Activated CD8-positive, alpha-beta memory T cell treated with anti-CD3 and anti-CD28 coated beads, Interleukin-2, amount 10 ng/mL, durations not matched to agents 7 days and 5 days (primary cell): ENCODE data around the gene HOMER1. TPM values are rescaled to one million over a fixed set of nuclear protein-coding genes. Genes with fewer than 3 reads are reported as not detected.
"Not testable (repeated sequence)": the region's sequence is repeated elsewhere in the genome, so short reads cannot be mapped to it uniquely, and the experiment has no call there.

Source experiments
- ATAC-seq: fragments of 150-1000 bp; cut with Tn5 transposase; one replicate; pipeline ENCODE4 v1.10.0; 2021; ENCODE audit warnings: moderate library complexity
- CTCF ChIA-PET: fragments of 350-600 bp; sonication (Branson Sonifier 250); formaldehyde crosslinking; loops from one replicate; lab custom pipeline; 2021; ENCODE audit warnings: antibody characterized with exemption; lab: Charles Lee
- DNase-seq: peaks from one replicate; pipeline ENCODE4 v3.0.0-alpha.2; 2020
- H3K27ac Mint-ChIP-seq: one replicate; pipeline ENCODE4 v1.8.0; 2021; ENCODE audit warnings: mild to moderate bottlenecking, mixed read lengths
- H3K27me3 Mint-ChIP-seq: one replicate; pipeline ENCODE4 v1.8.0; 2021; ENCODE audit warnings: mixed read lengths
- H3K36me3 Mint-ChIP-seq: one replicate; pipeline ENCODE4 v1.8.0; 2021; ENCODE audit warnings: mild to moderate bottlenecking, mixed read lengths
- H3K4me1 Mint-ChIP-seq: one replicate; pipeline ENCODE4 v1.8.0; 2021; ENCODE audit warnings: mixed read lengths
- H3K4me3 Mint-ChIP-seq: one replicate; pipeline ENCODE4 v1.8.0; 2021; ENCODE audit warnings: mild to moderate bottlenecking, moderate library complexity, mixed read lengths
- H3K9me3 Mint-ChIP-seq: one replicate; pipeline ENCODE4 v1.8.0; 2022; ENCODE audit warnings: low read depth, mixed read lengths
- total RNA-seq, 2 experiments: library from RNA; stranded (reverse); gene quantifications; one replicate each; pipeline ENCODE4 v1.2.3, GENCODE V29; 2021

The HOMER1 gene
- total RNA-seq, 2 experiments from 2014 or later: 2.5 to 5.2 TPM

- no peak for ATAC-seq
- CTCF ChIA-PET: no interaction called here
- Mint-ChIP-seq H3K36me3 (no peaks in the 10 kb centered on the region), H3K9me3 (no peaks in the 10 kb centered on the region), H3K4me1 (no peaks in the 10 kb centered on the region), H3K27me3 (peaks cover 12% of the 10 kb centered on the region), H3K4me3 (no peak overlapping the region), H3K27ac (no peak overlapping the region)
- DNase-seq: no peak
Observed at GRCh38 chr5:79536193-79536906, 22.4 kb upstream of the HOMER1 start.

- H3K27ac Mint-ChIP-seq: no peak overlapping the region
- DNase-seq: no peak
- CTCF ChIA-PET: no interaction called here
- H3K36me3 Mint-ChIP-seq: no peaks in the 10 kb centered on the region
- H3K9me3 Mint-ChIP-seq: no peaks in the 10 kb centered on the region
- H3K27me3 Mint-ChIP-seq: peaks cover 12% of the 10 kb centered on the region
- no peaks in the 10 kb centered on the region for H3K4me1 Mint-ChIP-seq
- ATAC-seq: no peak
- no peak overlapping the region for H3K4me3 Mint-ChIP-seq
Observed at GRCh38 chr5:79535477-79536192, 21.7 kb upstream of the HOMER1 start.

- H3K36me3 Mint-ChIP-seq: peaks cover 11% of the 10 kb centered on the region
- H3K27ac Mint-ChIP-seq: no peak overlapping the region
- no peak overlapping the region for H3K4me3 Mint-ChIP-seq
- H3K9me3 Mint-ChIP-seq: peaks cover 9% of the 10 kb centered on the region
- H3K4me1 Mint-ChIP-seq: no peaks in the 10 kb centered on the region
- DNase-seq (no peak), ATAC-seq (no peak)
- CTCF ChIA-PET: no interaction called here
- peaks cover 11% of the 10 kb centered on the region for H3K27me3 Mint-ChIP-seq
Observed at GRCh38 chr5:79529110-79529509, 15.2 kb upstream of the HOMER1 start.

GRCh38 chr5:79527431-79527830 is 13.5 kb upstream of the HOMER1 start:
- CTCF ChIA-PET: interaction anchor here (1.0 kb wide), 1 partner anchor 132 kb away, joined by 3 read pairs; no protein-coding TSS in a partner anchor
- Mint-ChIP-seq H3K9me3 (peaks cover 10% of the 10 kb centered on the region), H3K4me1 (no peaks in the 10 kb centered on the region), H3K36me3 (peaks cover 11% of the 10 kb centered on the region), H3K27ac (no peak overlapping the region), H3K27me3 (peaks cover 10% of the 10 kb centered on the region), H3K4me3 (no peak overlapping the region)
- no peak for ATAC-seq
- no peak for DNase-seq

- peaks cover 8% of the 10 kb centered on the region for H3K27me3 Mint-ChIP-seq
- CTCF ChIA-PET: interaction anchor here (1.0 kb wide), 1 partner anchor 132 kb away, joined by 3 read pairs; no protein-coding TSS in a partner anchor
- H3K36me3 Mint-ChIP-seq: peaks cover 11% of the 10 kb centered on the region
- no peak overlapping the region for H3K4me3 Mint-ChIP-seq
- peaks cover 10% of the 10 kb centered on the region for H3K9me3 Mint-ChIP-seq
- no peak overlapping the region for H3K27ac Mint-ChIP-seq
- ATAC-seq (no peak), DNase-seq (no peak)
- H3K4me1 Mint-ChIP-seq: no peaks in the 10 kb centered on the region
Observed at GRCh38 chr5:79526928-79527327, 13.0 kb upstream of the HOMER1 start.

GRCh38 chr5:79526493-79526892 is 12.6 kb upstream of the HOMER1 start:
- H3K36me3 Mint-ChIP-seq: peaks cover 11% of the 10 kb centered on the region
- H3K4me3 Mint-ChIP-seq: no peak overlapping the region
- H3K27ac Mint-ChIP-seq: no peak overlapping the region
- H3K27me3 Mint-ChIP-seq: peaks cover 8% of the 10 kb centered on the region
- CTCF ChIA-PET: no interaction called here
- ATAC-seq: no peak
- H3K4me1 Mint-ChIP-seq: no peaks in the 10 kb centered on the region
- no peak for DNase-seq
- peaks cover 10% of the 10 kb centered on the region for H3K9me3 Mint-ChIP-seq

- H3K27ac Mint-ChIP-seq: no peak overlapping the region
- peaks cover 7% of the 10 kb centered on the region for H3K36me3 Mint-ChIP-seq
- DNase-seq: no peak
- peaks cover 10% of the 10 kb centered on the region for H3K9me3 Mint-ChIP-seq
- peaks cover 3% of the 10 kb centered on the region for H3K4me1 Mint-ChIP-seq
- no peak overlapping the region for H3K4me3 Mint-ChIP-seq
- no peak for ATAC-seq
- H3K27me3 Mint-ChIP-seq: peaks cover 2% of the 10 kb centered on the region
- CTCF ChIA-PET: no interaction called here
Observed at GRCh38 chr5:79521156-79521555, 7.2 kb upstream of the HOMER1 start.

- CTCF ChIA-PET: no interaction called here
- H3K4me1 Mint-ChIP-seq: peaks cover 3% of the 10 kb centered on the region
- ATAC-seq: no peak
- no peaks in the 10 kb centered on the region for H3K9me3 Mint-ChIP-seq
- no peak for DNase-seq
- H3K4me3 Mint-ChIP-seq: no peak overlapping the region
- no peak overlapping the region for H3K27ac Mint-ChIP-seq
- peaks cover 1% of the 10 kb centered on the region for H3K36me3 Mint-ChIP-seq
- no peaks in the 10 kb centered on the region for H3K27me3 Mint-ChIP-seq
Observed at GRCh38 chr5:79518718-79519117, 4.8 kb upstream of the HOMER1 start.

- CTCF ChIA-PET: no interaction called here
- H3K4me1 Mint-ChIP-seq: peaks cover 9% of the 10 kb centered on the region
- H3K36me3 Mint-ChIP-seq: peaks cover 1% of the 10 kb centered on the region
- peaks cover 7% of the 10 kb centered on the region for H3K27me3 Mint-ChIP-seq
- H3K9me3 Mint-ChIP-seq: no peaks in the 10 kb centered on the region
- H3K4me3 Mint-ChIP-seq: no peak overlapping the region
- no peak overlapping the region for H3K27ac Mint-ChIP-seq
- DNase-seq (no peak), ATAC-seq (no peak)
Observed at GRCh38 chr5:79517601-79518000, 3.7 kb upstream of the HOMER1 start.

GRCh38 chr5:79516986-79517385 is 3.1 kb upstream of the HOMER1 start:
- CTCF ChIA-PET: no interaction called here
- Mint-ChIP-seq H3K27ac (no peak overlapping the region), H3K4me3 (no peak overlapping the region), H3K9me3 (no peaks in the 10 kb centered on the region), H3K27me3 (peaks cover 11% of the 10 kb centered on the region), H3K36me3 (peaks cover 1% of the 10 kb centered on the region), H3K4me1 (peaks cover 13% of the 10 kb centered on the region)
- ATAC-seq (no peak), DNase-seq (no peak)

- peaks cover 17% of the 10 kb centered on the region for H3K27me3 Mint-ChIP-seq
- ATAC-seq, H3K36me3 Mint-ChIP-seq, CTCF ChIA-PET, DNase-seq, H3K4me3 Mint-ChIP-seq, H3K9me3 Mint-ChIP-seq, H3K27ac Mint-ChIP-seq: not testable (repeated sequence)
- H3K4me1 Mint-ChIP-seq: peaks cover 18% of the 10 kb centered on the region
Observed at GRCh38 chr5:79516331-79516730, 2.4 kb upstream of the HOMER1 start.

- ATAC-seq (peak; percentile 86), DNase-seq (peak; percentile 95)
- Mint-ChIP-seq H3K4me1 (peaks cover 22% of the 10 kb centered on the region), H3K27me3 (peaks cover 20% of the 10 kb centered on the region), H3K27ac (peak overlapping the region; percentile 94), H3K9me3 (no peaks in the 10 kb centered on the region), H3K4me3 (peak overlapping the region; percentile 91), H3K36me3 (peaks cover 1% of the 10 kb centered on the region)
- CTCF ChIA-PET: no interaction called here
Observed at GRCh38 chr5:79514391-79515105, 614 bp upstream of the HOMER1 start.

- no peak for ATAC-seq
- peaks cover 20% of the 10 kb centered on the region for H3K27me3 Mint-ChIP-seq
- CTCF ChIA-PET: interaction anchor here (0.5 to 1.6 kb wide), 4 partner anchors 13 to 344 kb away, joined by 3 to 4 read pairs (median 4); no protein-coding TSS in a partner anchor
- H3K27ac Mint-ChIP-seq: no peak overlapping the region
- DNase-seq: no peak
- H3K4me3 Mint-ChIP-seq: peak overlapping the region; percentile 73
- H3K4me1 Mint-ChIP-seq: peaks cover 22% of the 10 kb centered on the region
- H3K9me3 Mint-ChIP-seq: no peaks in the 10 kb centered on the region
- peaks cover 1% of the 10 kb centered on the region for H3K36me3 Mint-ChIP-seq
Observed at GRCh38 chr5:79513308-79513703, 628 bp downstream of the HOMER1 start.
